HG02852 (cell line): ENCODE data around the gene CAMK1D.
"Not testable (repeated sequence)": the region's sequence is repeated elsewhere in the genome, so short reads cannot be mapped to it uniquely, and the experiment has no call there.

Experiments used
- ATAC-seq: cut with Tn5 transposase; IDR thresholded peaks from one replicate; pipeline ENCODE4 v1.9.1; 2021; ENCODE audit warnings: mild to moderate bottlenecking, moderate library complexity; ENCODE audit not compliant: unreplicated experiment

The CAMK1D gene

DNA sequence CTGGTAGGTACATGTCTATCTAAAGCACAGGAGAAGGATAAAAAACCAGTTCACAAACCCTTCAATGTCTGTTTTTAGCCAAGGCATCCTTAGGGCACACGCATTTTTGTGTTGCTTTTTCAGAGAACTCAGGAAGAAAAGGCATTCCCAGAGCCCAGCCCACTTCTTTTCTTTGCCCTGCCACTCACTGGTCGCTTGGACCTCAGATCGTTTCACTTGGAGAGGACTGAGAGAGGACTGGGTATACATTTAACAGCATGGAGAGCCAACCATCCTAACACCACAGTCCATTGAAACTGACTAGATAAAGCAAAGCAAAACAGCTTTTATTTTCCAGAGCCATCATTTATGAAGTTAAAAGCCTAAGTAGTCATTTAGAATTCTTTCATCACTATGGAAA is 194.2 kb downstream of the CAMK1D start:
- ATAC-seq: no peak

DNA sequence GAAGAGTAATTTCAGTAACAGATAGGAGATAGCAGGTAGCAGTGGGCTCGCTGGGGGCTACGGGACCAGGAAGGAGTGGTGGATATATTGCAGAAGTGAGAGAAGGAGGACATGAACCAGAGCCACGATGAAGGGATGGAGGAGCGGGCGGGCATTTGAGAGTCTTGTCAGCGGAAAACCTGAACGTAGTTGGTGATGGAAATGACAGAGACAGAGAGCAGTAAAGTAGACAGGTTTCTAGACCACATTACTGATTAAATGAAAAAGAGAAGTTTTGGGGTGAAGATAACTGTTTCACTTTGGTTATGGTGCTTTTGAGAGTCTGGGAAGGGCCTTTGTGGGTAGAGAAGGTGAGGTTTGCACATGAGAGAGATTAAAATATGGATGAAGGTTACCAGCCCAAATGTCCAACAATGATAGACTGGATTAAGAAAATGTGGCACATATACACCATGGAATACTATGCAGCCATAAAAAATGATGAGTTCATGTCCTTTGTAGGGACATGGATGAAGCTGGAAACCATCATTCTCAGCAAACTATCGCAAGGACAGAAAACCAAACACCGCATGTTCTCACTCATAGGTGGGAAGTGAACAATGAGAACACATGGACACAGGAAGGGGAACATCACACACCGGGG is 196.9 kb downstream of the CAMK1D start:
- ATAC-seq: not testable (repeated sequence)

DNA sequence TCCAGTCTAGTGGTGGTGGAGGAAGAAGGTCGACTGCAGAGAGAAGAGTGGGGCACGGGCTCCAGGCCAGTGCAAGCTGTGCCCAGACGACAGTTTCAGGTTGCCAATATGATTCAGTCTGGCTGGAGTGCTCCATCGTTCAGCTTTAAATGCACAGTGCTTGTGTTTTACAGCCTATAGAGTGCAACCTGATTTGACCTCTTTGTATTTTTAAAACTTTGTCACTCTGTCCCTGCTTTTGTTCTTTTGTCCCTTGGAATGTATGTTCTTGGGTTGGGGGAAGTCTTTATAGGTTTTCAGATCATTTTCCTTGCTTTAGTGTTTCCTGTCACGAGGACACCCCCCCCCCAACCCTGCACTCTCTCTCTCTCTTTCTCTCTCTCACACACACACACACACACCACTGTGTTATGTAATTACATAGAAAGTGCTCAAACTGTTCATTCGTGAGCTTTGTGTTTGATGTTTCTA is 198.0 kb downstream of the CAMK1D start:
- no peak for ATAC-seq

DNA sequence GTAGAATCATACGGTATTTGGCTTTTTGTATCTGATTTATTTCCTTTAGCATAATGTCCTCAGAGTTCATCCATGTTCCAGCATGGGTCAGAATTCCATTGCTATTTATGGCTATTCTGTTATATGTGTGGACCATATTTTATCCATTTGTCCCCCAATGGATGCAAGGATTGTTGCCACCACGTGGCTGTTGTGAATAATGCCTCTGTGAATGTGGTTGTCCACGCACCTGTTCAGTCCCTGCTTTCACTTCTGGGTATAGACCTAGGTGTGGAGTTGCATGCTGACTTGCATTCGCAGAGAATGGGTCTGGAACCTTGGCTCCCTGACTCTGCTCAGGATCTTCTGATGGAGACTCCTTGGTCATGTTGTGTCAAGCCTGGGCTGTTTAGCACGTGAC is 199.9 kb downstream of the CAMK1D start:
- no peak for ATAC-seq

DNA sequence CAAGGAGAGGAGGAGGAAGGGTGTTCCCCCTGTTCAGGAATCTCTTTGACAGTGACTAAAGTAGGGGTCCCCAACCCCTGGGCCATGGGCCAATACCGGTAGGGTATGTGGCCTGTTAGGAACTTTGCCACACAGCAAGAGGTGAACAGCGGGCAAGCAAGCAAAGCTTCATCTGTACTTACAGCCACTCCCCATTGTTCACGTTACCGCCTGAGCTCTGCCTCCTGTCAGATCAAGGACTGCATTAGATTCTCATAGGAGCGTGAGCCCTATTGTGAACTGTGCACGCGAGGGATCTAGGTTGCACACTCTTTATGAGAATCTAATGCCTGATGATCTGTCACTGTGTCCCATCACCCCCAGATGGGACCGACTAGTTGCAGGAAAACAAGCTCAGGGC is 201.6 kb downstream of the CAMK1D start:
- no peak for ATAC-seq

DNA sequence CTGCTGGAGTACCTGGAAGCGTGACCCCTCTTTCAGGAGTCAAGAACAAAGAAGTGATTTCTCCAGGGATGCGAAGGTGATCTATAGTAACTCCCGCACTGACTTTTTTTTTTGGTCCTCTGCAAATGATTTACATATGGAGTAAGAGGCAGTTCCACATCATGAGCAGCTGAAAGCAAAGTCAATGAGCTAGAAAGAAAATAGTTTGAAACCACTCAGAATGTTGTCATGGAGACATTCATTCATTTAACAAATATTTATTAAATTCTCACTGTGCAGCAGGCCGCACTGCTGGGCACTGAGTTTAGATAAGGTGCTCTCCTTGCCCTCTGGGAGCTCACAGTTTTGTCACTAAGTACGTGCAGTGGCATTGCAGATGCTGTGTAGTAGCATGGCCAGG is 206.7 kb downstream of the CAMK1D start:
- ATAC-seq: no peak

DNA sequence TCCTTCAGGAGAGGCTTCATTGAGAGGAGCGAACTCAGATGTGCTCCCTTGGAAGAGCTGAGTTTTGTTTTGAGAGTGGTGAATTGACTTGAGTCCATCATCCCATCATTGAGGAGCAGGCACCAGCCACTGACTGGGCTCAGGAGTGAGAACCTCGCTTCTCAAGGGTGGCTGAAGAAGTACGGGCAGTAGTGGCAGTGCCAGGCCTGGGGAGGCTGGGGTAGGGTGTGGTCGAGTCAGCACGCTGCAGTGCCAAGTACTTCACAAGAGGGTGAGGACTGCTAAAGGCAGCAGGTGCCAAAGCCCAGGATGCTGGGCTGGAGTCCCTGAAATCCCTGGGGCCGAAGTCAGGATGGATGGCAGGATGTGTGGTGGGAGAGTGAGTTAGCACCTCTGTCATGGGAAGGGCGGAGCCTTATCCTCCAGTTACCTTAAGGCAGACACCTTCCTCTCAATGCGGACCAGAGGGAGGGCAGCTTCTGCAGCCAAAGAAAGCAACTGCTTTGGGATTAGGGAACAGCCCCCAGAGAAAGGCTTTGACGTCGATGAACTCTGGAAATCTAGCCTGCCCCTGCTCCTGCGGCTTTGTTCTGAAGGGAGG is 210.3 kb downstream of the CAMK1D start:
- no peak for ATAC-seq

DNA sequence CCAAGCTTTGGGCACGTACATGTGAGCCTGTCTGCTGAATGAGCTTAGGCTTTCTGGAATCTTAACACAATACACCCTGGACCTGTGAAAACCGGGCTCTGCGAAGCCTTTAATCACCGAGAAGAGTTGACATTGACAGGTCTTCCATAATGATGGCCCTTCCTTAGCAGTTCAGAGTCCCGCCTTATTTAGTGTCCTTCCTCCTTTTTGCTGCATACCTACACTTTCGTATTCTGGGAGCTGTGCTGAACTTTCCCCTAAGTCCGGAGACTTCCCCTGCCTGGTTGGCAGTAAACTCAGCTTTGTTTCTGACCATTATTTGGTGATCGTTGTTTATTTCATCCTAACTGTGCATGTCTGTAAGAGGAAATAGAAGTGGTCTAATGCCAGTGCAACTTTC is 212.0 kb downstream of the CAMK1D start:
- no peak for ATAC-seq

DNA sequence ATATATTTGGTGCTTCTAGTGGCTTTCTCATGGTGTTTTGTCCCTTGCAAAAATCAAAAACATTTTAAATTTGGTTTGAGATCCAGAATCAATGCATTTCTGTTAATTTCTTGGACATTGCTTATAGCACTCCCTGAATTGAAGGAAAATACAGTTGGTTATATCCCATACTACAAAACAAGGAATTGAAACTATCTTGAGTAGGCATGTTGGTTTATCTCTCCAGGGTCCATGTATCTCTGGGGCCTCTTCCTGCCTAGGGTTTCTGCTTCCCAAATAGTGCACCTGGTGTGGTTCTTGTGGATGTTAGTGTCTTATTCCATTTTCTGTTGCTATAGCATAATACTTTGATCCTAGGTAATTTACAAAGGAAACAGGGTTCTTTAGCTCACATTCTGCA is 212.4 kb downstream of the CAMK1D start:
- no peak for ATAC-seq

DNA sequence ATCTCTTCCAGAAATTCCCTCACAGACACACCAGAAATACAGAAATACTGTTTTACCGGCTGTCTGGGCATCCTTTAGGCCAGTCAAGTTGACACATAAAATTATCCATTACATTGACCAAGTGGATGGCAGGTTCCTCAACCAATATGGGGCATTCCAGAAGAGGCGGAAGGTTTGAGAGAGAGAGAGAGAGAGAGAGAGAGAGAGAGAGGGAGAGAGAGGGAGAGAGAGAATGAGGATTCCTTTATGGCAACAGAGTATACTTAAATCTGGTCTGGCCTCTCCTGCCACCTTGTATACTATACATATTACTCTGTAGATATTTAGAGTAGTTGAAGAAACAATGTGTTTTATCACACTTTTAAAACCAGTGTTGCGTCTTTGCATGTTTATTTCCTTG is 214.1 kb downstream of the CAMK1D start:
- ATAC-seq: no peak

DNA sequence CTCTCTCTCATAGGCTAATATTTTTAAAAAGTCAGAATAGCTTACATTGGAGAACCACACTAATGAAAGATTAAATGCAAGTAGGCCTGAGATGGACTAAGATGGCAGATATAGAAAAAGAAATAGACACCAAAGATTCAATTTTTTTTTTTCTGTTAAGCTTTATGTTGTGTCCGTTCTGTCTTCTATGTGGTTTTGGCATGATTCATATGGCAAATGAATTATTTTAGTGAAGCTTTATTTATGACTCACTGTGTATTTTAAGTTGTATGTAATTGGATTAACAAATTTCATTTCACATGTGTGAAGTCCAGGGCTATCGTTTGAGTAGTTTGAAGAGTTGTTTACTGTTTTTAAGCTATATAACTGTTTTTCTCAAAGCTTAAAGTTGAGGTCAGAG is 214.8 kb downstream of the CAMK1D start:
- ATAC-seq: no peak

DNA sequence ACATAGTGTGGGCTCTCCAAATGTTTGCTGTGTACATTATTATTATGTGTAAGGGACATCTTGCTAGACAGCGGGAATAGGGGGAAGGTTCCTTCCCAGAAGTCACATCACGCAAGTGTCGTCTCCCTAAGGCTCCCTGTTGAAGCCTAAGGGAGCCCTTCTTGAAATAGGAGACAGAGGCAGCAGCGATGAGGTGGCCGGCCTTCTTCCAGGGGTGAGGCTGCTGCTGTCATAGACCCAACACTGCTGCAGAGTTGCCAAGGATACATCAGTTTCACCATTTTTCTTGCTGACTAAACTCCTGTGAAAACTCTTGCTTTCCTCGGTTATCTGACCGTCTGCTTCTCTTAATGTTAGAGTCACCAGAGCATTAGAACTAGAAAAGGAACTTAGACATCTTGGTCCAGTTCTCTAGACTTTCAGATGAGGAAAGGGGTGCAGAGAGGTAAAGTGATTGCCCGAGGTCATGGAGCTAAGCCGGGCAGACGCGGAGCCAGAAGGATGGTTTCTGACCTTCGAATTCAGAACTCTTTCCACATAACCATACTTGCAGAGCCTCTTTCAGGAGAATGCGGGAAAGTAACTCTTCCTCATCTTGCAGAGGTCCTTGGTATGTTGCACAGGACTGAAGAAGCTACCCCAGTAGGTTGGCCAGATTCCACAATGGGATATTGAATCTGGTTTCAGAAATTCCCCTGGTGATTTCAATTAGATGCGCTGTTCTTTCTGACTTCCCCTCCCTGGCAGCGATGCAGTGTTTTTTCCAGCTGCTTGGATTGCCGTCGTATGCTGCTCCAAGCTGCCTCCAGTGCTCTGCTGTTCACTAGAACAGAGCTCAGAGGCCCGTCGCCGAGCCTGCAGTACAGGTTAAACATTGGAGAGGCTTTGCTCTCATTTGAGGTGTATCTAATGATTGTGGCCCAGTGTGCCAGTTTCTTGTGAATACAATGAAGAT is 217.1 kb downstream of the CAMK1D start:
- ATAC-seq: no peak

DNA sequence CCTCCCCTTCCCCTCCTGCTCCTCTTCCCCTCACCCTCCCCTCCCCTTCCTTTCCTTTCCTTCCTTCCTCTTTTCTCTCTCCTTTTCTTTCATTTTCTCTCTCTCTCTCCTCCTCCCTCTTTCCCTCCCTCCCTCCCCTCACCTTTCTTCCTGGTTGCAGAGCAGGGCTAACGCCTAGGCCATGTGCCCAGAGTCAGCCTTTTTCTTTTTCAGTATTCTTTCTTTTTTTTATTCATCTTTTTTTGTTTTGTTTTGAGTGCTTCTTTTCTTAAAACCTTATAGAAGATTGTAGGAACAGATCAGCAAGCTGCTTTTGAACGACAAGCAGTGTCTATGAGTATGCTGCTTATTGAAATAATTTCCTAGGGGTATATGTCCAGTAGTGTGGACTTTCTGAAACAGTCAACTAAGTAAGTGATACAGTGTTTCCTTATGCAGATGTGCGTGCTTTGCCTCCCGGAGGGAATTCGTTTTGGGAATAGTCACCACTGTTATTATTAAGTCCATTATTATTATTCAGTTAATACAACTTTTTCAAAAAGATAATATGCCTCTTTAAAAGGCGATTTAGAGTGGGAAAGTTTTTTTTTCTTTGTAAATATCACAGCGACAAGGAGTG is 219.2 kb downstream of the CAMK1D start:
- no peak for ATAC-seq

DNA sequence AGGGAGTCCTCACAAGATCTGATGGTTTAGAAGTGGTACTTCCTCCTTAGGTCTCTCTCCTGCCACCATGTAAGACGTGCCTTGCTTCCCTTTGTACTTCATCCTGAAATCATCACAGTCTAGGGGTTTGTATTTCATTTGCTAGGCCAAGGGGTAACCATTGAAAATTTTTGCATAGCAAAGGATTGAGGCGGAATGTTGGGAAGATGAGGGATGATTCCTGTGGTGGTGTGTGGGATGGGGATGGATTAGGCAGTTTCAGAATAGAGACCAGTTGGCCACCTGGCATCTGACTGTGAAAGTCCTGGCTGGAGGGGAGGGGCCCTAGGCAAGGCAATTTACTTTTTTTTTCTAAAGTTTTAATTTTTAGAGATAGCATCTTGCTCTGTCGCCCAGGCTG is 222.9 kb downstream of the CAMK1D start:
- ATAC-seq: no peak

DNA sequence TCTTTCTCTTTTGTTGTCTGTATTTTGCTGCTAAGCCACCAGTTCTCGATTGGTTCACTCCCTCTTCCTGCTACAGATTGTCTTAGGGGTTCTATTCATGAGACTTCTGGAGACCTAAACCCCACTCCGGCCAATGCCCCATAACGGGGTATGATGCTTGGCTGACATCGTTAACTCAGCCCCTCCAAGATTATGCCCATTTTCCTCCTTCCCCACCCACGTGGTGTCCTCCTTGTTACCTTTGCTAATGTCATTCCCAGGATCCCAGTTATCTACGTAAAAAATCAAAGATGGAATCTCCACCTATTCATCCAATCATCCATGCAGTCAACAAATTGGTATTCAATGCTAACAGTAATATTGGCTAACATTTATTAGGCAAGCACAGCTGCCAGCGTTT is 228.3 kb downstream of the CAMK1D start:
- no peak for ATAC-seq

DNA sequence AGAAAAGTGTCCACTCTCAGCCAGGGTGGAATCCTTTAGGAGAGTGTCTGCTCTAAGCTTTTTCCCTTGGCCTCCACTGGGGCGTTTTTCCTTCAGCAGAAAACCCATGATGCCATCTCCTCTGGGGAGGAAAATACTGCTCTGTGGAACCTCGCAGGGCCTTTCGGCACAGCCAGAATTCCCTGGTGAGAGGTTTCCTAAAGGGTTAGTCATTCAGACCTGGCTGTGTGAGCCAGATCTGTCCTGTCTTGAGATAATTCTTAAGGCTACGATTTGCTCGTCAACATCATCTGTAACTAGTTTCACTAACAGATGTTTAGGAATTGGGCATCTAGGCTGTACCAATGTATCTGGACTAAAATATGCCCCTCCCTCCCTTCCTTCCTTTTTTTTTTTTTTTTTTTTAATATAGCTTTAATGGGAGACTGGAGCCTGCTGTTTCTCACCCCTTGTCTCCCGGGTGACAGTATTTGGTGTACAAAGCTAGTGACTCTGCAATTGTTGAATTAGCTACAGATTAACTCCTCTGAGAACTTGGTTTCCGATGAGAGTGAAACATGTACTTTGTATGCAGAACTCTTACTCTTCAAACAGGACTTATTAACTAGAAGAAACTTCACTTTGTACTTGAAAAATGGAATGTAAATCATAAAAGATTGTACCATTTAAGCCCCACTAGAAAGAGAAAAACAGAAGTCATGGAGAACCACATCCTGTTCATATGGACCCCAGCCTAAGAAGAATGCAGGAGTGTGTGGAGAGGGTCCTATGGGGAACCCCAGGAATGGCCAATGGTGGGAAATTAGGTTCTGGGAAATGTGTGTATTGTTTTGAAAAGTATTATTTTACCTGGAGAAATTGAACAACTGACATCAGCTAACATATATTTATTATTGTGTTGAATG is 230.9 kb downstream of the CAMK1D start:
- no peak for ATAC-seq

DNA sequence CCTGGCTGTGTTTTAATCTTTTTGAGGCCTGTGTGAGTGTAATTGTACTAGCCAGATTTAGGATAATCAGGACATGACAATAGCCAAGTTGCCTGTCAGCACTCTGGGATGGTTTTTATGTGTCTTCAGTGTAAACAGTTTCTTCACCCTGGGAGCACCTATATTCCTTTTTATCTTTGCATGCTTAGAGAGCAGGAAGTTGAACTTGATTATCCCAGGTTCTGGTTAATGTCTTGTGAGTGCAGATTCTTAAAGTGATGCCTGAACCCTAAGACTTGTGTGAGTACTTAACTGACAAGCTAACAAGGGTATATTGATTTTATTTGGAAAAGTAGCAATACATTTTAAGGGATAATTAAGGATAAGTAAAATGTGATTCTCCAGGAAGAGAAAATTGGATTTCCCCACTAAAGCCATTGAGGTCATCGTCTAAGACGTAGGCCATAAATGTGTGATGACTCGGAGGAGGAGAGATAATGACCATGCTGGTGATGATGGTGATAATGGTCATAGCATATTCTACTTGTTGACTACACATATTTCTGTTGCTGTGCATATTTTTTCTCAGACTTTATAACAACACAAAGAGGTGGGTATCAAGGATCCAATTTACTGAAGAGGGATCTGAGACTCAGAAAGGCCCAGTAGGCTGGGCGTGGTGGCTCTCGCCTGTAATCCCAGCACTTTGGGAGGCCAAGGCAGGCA is 234.7 kb downstream of the CAMK1D start:
- ATAC-seq: no peak

DNA sequence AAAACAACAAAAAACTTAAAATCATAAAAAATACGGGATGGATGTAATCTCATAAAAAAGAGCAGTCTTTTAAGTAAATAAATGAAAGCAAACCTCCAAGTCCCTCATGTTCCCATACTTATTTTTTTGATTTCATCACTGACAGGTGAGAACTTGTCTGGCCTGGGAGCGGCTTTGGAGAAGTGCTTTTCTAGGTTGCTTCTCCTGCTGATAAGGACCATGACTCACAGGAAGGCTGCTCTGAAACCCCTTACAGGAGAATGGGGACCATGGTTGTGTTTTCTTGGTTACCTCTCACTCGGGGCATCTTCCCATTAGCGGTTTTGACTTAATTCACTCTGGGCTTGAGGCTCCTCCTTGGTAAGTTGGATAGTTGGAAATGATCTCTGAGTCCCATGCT is 237.4 kb downstream of the CAMK1D start:
- ATAC-seq: no peak

DNA sequence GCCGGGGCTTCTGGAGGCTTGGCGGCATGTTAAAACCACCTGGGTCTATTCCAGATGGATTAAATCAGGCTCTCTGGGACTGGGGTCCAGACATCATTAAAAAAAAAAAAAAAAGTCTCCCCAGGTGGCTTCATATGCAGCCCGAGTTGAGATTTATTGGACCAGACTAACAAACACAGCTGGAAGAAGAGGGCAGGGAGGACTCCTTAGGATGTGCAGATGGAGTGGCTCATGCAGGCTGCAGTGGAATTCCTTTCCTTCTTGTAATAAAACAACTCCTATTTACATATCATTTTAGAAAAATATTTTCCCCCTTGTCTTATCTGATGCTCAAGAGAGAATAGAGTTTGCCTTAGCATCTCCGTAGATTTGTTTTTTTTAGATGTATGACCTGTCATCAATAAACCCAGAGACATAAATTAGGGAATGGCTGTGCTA is 238.1 kb downstream of the CAMK1D start:
- ATAC-seq: no peak
